Measurements from ENCODE around the gene CCT5.

CCT5 gene

GRCh38 chr5:10249948-10250805, at the start of gene CCT5:
TSS of gene CCT5 (plus strand) at chr5:10250280. CDS start at chr5:10250341, 61 bp downstream.
- Histone ChIP-seq H3K36me3 (ENCODE audit: control insufficient read depth in 1 of 2, insufficient read depth in 2 of 2, low read length in 2 of 2) (peaks cover 15 to 19% of the 10 kb centered on the region in 2 donors), H3K27me3 (ENCODE audit: control insufficient read depth in 1 of 2, insufficient read depth in 2 of 2, low read length in 2 of 2) (no peaks in the 10 kb centered on the region), H3K9me3 (ENCODE audit: control insufficient read depth in 1 of 2, low read length in 2 of 2) (no peaks in the 10 kb centered on the region), H3K4me1 (ENCODE audit: control insufficient read depth in 1 of 2, insufficient read depth in 2 of 2, low read length in 2 of 2) (peaks cover 20 to 24% of the 10 kb centered on the region in 2 donors), H3K27ac (ENCODE audit: low read depth, low read length) (peak within 1 kb of the TSS; percentile 80), H3K9ac (ENCODE audit: low read depth in 1 of 2, low read length in 2 of 2) (peak within 1 kb of the TSS; percentile 72 to 99), H3K4me3 (ENCODE audit: low read depth in 1 of 2, low read length in 2 of 2) (peak within 1 kb of the TSS; percentile 81 to 98)

GRCh38 chr5:10201223-10201868, 48.7 kb upstream of the CCT5 start:
- no peak overlapping the region for H3K27ac ChIP-seq (ENCODE audit: low read depth, low read length)
- no peak overlapping the region for H3K9ac ChIP-seq (ENCODE audit: low read depth in 1 of 2, low read length in 2 of 2)
- no peaks in the 10 kb centered on the region for H3K36me3 ChIP-seq (ENCODE audit: control insufficient read depth in 1 of 2, insufficient read depth in 2 of 2, low read length in 2 of 2)
- H3K9me3 ChIP-seq (ENCODE audit: control insufficient read depth in 1 of 2, low read length in 2 of 2) = peaks cover 2 to 10% of the 10 kb centered on the region in 2 donors
- no peak overlapping the region for H3K4me3 ChIP-seq (ENCODE audit: low read depth in 1 of 2, low read length in 2 of 2)
- H3K27me3 ChIP-seq (ENCODE audit: control insufficient read depth in 1 of 2, insufficient read depth in 2 of 2, low read length in 2 of 2) = no peaks in the 10 kb centered on the region
- no peaks in the 10 kb centered on the region for H3K4me1 ChIP-seq (ENCODE audit: control insufficient read depth in 1 of 2, insufficient read depth in 2 of 2, low read length in 2 of 2)

- no peaks in the 10 kb centered on the region for H3K36me3 ChIP-seq (ENCODE audit: control insufficient read depth in 1 of 2, insufficient read depth in 2 of 2, low read length in 2 of 2)
- H3K27me3 ChIP-seq (ENCODE audit: control insufficient read depth in 1 of 2, insufficient read depth in 2 of 2, low read length in 2 of 2) = no peaks in the 10 kb centered on the region
- no peak overlapping the region for H3K27ac ChIP-seq (ENCODE audit: low read depth, low read length)
- H3K4me3 ChIP-seq (ENCODE audit: low read depth in 1 of 2, low read length in 2 of 2) = no peak overlapping the region
- peaks cover 2 to 10% of the 10 kb centered on the region in 2 donors for H3K9me3 ChIP-seq (ENCODE audit: control insufficient read depth in 1 of 2, low read length in 2 of 2)
- no peak overlapping the region for H3K9ac ChIP-seq (ENCODE audit: low read depth in 1 of 2, low read length in 2 of 2)
- H3K4me1 ChIP-seq (ENCODE audit: control insufficient read depth in 1 of 2, insufficient read depth in 2 of 2, low read length in 2 of 2) = no peaks in the 10 kb centered on the region
Measured at GRCh38 chr5:10202089-10202910, 47.8 kb upstream of the CCT5 start.

GRCh38 chr5:10209004-10209403, 41.1 kb upstream of the CCT5 start:
- Histone ChIP-seq H3K9ac (ENCODE audit: low read depth in 1 of 2, low read length in 2 of 2) (no peak overlapping the region), H3K36me3 (ENCODE audit: control insufficient read depth in 1 of 2, insufficient read depth in 2 of 2, low read length in 2 of 2) (no peaks in the 10 kb centered on the region), H3K9me3 (ENCODE audit: control insufficient read depth in 1 of 2, low read length in 2 of 2) (no peaks in the 10 kb centered on the region), H3K4me1 (ENCODE audit: control insufficient read depth in 1 of 2, insufficient read depth in 2 of 2, low read length in 2 of 2) (no peaks in the 10 kb centered on the region), H3K27me3 (ENCODE audit: control insufficient read depth in 1 of 2, insufficient read depth in 2 of 2, low read length in 2 of 2) (no peaks in the 10 kb centered on the region), H3K27ac (ENCODE audit: low read depth, low read length) (no peak overlapping the region), H3K4me3 (ENCODE audit: low read depth in 1 of 2, low read length in 2 of 2) (no peak overlapping the region)

- H3K36me3 ChIP-seq (ENCODE audit: control insufficient read depth in 1 of 2, insufficient read depth in 2 of 2, low read length in 2 of 2) = no peaks in the 10 kb centered on the region
- no peak overlapping the region for H3K27ac ChIP-seq (ENCODE audit: low read depth, low read length)
- no peaks in the 10 kb centered on the region for H3K9me3 ChIP-seq (ENCODE audit: control insufficient read depth in 1 of 2, low read length in 2 of 2)
- no peaks in the 10 kb centered on the region for H3K4me1 ChIP-seq (ENCODE audit: control insufficient read depth in 1 of 2, insufficient read depth in 2 of 2, low read length in 2 of 2)
- H3K4me3 ChIP-seq (ENCODE audit: low read depth in 1 of 2, low read length in 2 of 2) = no peak overlapping the region
- H3K27me3 ChIP-seq (ENCODE audit: control insufficient read depth in 1 of 2, insufficient read depth in 2 of 2, low read length in 2 of 2) = no peaks in the 10 kb centered on the region
- no peak overlapping the region for H3K9ac ChIP-seq (ENCODE audit: low read depth in 1 of 2, low read length in 2 of 2)
Measured at GRCh38 chr5:10213316-10213715, 36.8 kb upstream of the CCT5 start.

- Histone ChIP-seq H3K36me3 (ENCODE audit: control insufficient read depth in 1 of 2, insufficient read depth in 2 of 2, low read length in 2 of 2) (no peaks in the 10 kb centered on the region), H3K4me1 (ENCODE audit: control insufficient read depth in 1 of 2, insufficient read depth in 2 of 2, low read length in 2 of 2) (no peaks in the 10 kb centered on the region), H3K9me3 (ENCODE audit: control insufficient read depth in 1 of 2, low read length in 2 of 2) (no peaks in the 10 kb centered on the region), H3K27ac (ENCODE audit: low read depth, low read length) (no peak overlapping the region), H3K27me3 (ENCODE audit: control insufficient read depth in 1 of 2, insufficient read depth in 2 of 2, low read length in 2 of 2) (no peaks in the 10 kb centered on the region), H3K9ac (ENCODE audit: low read depth in 1 of 2, low read length in 2 of 2) (no peak overlapping the region), H3K4me3 (ENCODE audit: low read depth in 1 of 2, low read length in 2 of 2) (no peak overlapping the region)
Measured at GRCh38 chr5:10214041-10214440, 36.0 kb upstream of the CCT5 start.

- Histone ChIP-seq H3K27ac (ENCODE audit: low read depth, low read length) (no peak overlapping the region), H3K4me3 (ENCODE audit: low read depth in 1 of 2, low read length in 2 of 2) (no peak overlapping the region), H3K9me3 (ENCODE audit: control insufficient read depth in 1 of 2, low read length in 2 of 2) (no peaks in the 10 kb centered on the region), H3K27me3 (ENCODE audit: control insufficient read depth in 1 of 2, insufficient read depth in 2 of 2, low read length in 2 of 2) (no peaks in the 10 kb centered on the region), H3K36me3 (ENCODE audit: control insufficient read depth in 1 of 2, insufficient read depth in 2 of 2, low read length in 2 of 2) (no peaks in the 10 kb centered on the region), H3K4me1 (ENCODE audit: control insufficient read depth in 1 of 2, insufficient read depth in 2 of 2, low read length in 2 of 2) (no peaks in the 10 kb centered on the region), H3K9ac (ENCODE audit: low read depth in 1 of 2, low read length in 2 of 2) (no peak overlapping the region)
Measured at GRCh38 chr5:10215366-10215765, 34.7 kb upstream of the CCT5 start.

GRCh38 chr5:10216107-10216506, 34.0 kb upstream of the CCT5 start:
- H3K9ac ChIP-seq (ENCODE audit: low read depth in 1 of 2, low read length in 2 of 2) = no peak overlapping the region
- H3K27ac ChIP-seq (ENCODE audit: low read depth, low read length) = no peak overlapping the region
- no peaks in the 10 kb centered on the region for H3K36me3 ChIP-seq (ENCODE audit: control insufficient read depth in 1 of 2, insufficient read depth in 2 of 2, low read length in 2 of 2)
- no peak overlapping the region for H3K4me3 ChIP-seq (ENCODE audit: low read depth in 1 of 2, low read length in 2 of 2)
- H3K27me3 ChIP-seq (ENCODE audit: control insufficient read depth in 1 of 2, insufficient read depth in 2 of 2, low read length in 2 of 2) = no peaks in the 10 kb centered on the region
- no peaks in the 10 kb centered on the region for H3K9me3 ChIP-seq (ENCODE audit: control insufficient read depth in 1 of 2, low read length in 2 of 2)
- no peaks in the 10 kb centered on the region for H3K4me1 ChIP-seq (ENCODE audit: control insufficient read depth in 1 of 2, insufficient read depth in 2 of 2, low read length in 2 of 2)

GRCh38 chr5:10218658-10219057, 31.4 kb upstream of the CCT5 start:
- H3K36me3 ChIP-seq (ENCODE audit: control insufficient read depth in 1 of 2, insufficient read depth in 2 of 2, low read length in 2 of 2) = no peaks in the 10 kb centered on the region
- H3K4me3 ChIP-seq (ENCODE audit: low read depth in 1 of 2, low read length in 2 of 2) = no peak overlapping the region
- H3K27me3 ChIP-seq (ENCODE audit: control insufficient read depth in 1 of 2, insufficient read depth in 2 of 2, low read length in 2 of 2) = no peaks in the 10 kb centered on the region
- no peaks in the 10 kb centered on the region for H3K9me3 ChIP-seq (ENCODE audit: control insufficient read depth in 1 of 2, low read length in 2 of 2)
- H3K9ac ChIP-seq (ENCODE audit: low read depth in 1 of 2, low read length in 2 of 2) = no peak overlapping the region
- no peaks in the 10 kb centered on the region for H3K4me1 ChIP-seq (ENCODE audit: control insufficient read depth in 1 of 2, insufficient read depth in 2 of 2, low read length in 2 of 2)
- no peak overlapping the region for H3K27ac ChIP-seq (ENCODE audit: low read depth, low read length)

- Histone ChIP-seq H3K27ac (ENCODE audit: low read depth, low read length) (no peak overlapping the region), H3K4me3 (ENCODE audit: low read depth in 1 of 2, low read length in 2 of 2) (no peak overlapping the region), H3K27me3 (ENCODE audit: control insufficient read depth in 1 of 2, insufficient read depth in 2 of 2, low read length in 2 of 2) (no peaks in the 10 kb centered on the region)
Measured at GRCh38 chr5:10219068-10219467, 31.0 kb upstream of the CCT5 start.

More at GRCh38 chr5:10219068-10219467, 31.0 kb upstream of the CCT5 start:
- H3K4me1 ChIP-seq (ENCODE audit: control insufficient read depth in 1 of 2, insufficient read depth in 2 of 2, low read length in 2 of 2) = no peaks in the 10 kb centered on the region
- no peak overlapping the region for H3K9ac ChIP-seq (ENCODE audit: low read depth in 1 of 2, low read length in 2 of 2)
- H3K9me3 ChIP-seq (ENCODE audit: control insufficient read depth in 1 of 2, low read length in 2 of 2) = peaks cover 0 to under 1% of the 10 kb centered on the region in 2 donors
- H3K36me3 ChIP-seq (ENCODE audit: control insufficient read depth in 1 of 2, insufficient read depth in 2 of 2, low read length in 2 of 2) = no peaks in the 10 kb centered on the region

All from duodenal mucosa (tissue), 2 donors.